ENCODE measurements around the gene MAP2K1.

Gene MAP2K1

DNA sequence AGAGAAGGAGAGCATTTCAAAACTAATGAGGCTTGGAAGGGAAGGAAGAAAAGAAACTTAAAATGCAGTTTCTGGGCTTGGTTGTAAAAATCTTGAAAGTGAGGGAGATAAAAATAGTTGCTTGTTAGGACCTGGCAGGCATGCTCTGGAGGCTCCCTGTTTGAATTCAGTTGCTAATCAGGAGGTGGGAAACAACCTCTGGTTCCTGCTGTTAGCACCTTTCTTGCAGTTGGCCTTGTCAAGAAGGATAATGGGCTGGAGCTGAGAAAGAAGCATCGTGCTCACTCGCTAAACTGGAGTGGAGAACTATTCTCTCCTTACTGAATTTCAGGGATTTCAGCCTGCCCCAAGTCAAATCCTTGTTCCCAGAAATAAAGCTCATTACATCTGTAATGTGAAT lies 87.4 kb downstream of the MAP2K1 start:
- Histone ChIP-seq H3K9me3 (ENCODE audit: control insufficient read depth, insufficient read depth, low read length) (no peaks in the 10 kb centered on the region), H3K27ac (ENCODE audit: low read length) (peak overlapping the region; percentile 78), H3K4me3 (ENCODE audit: low read length) (no peak overlapping the region), H3K4me1 (ENCODE audit: control insufficient read depth, insufficient read depth, low read length) (peaks cover 14% of the 10 kb centered on the region), H3K27me3 (ENCODE audit: control insufficient read depth, insufficient read depth, low read length) (no peaks in the 10 kb centered on the region), H3K36me3 (ENCODE audit: control insufficient read depth, insufficient read depth, low read length) (no peaks in the 10 kb centered on the region)
- WGBS (ENCODE audit: insufficient coverage, insufficient read length), result no CpG with 5 or more reads among the region's 2 CpGs
- DNase-seq (ENCODE audit: low read depth, low spot score), result peak; percentile 47

DNA sequence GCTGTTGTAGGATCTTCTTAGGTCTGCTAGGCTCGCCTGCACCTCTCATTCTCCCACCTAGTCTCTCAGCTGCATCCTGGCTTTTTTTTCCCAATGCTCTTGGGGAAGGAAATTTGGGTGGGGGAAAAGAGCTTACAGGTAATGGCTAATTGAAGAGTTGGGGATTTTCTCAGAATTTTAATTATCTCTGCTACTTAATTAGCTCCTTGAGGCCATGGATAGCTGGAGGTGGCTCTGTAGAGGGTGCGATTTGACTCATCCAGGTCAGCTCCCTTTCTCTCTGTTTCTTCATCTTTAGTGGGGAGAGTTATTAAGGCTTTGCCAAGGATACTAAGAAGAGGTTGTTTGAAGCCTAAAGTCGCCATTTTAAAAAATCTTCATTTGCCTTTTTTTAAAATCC lies 88.3 kb downstream of the MAP2K1 start:
- H3K27me3 ChIP-seq (ENCODE audit: control insufficient read depth, insufficient read depth, low read length), result no peaks in the 10 kb centered on the region
- no peak overlapping the region for H3K27ac ChIP-seq (ENCODE audit: low read length)
- no CpG with 5 or more reads among the region's 3 CpGs for WGBS (ENCODE audit: insufficient coverage, insufficient read length)
- H3K36me3 ChIP-seq (ENCODE audit: control insufficient read depth, insufficient read depth, low read length), result no peaks in the 10 kb centered on the region
- H3K4me1 ChIP-seq (ENCODE audit: control insufficient read depth, insufficient read depth, low read length), result peaks cover 14% of the 10 kb centered on the region
- no peak for DNase-seq (ENCODE audit: low read depth, low spot score)
- H3K4me3 ChIP-seq (ENCODE audit: low read length), result no peak overlapping the region
- H3K9me3 ChIP-seq (ENCODE audit: control insufficient read depth, insufficient read depth, low read length), result no peaks in the 10 kb centered on the region

DNA sequence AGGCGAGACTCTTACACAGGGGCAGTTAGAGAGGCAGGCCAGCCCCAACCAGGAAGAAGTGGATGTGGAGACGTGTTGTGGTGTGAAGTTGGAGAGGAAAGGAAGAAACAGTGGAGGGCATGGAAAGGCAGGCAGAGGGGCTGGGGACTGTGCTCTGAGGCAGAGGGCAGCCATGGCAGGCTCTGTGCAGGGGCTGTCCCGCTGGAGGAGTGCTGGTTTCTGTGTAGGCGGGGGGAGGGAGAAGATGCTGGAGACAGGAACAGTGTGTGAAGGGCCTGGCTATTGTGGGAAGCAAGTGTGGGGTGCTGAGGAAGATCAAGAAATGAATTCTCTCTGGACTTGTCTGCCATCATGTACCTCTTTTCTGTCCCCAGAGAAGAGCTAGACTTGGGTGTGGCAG lies 89.8 kb downstream of the MAP2K1 start:
- H3K4me1 ChIP-seq (ENCODE audit: control insufficient read depth, insufficient read depth, low read length), result peaks cover 7% of the 10 kb centered on the region
- H3K36me3 ChIP-seq (ENCODE audit: control insufficient read depth, insufficient read depth, low read length), result peaks cover 2% of the 10 kb centered on the region
- no peak overlapping the region for H3K4me3 ChIP-seq (ENCODE audit: low read length)
- H3K27me3 ChIP-seq (ENCODE audit: control insufficient read depth, insufficient read depth, low read length), result no peaks in the 10 kb centered on the region
- no peaks in the 10 kb centered on the region for H3K9me3 ChIP-seq (ENCODE audit: control insufficient read depth, insufficient read depth, low read length)
- no peak for DNase-seq (ENCODE audit: low read depth, low spot score)
- WGBS (ENCODE audit: insufficient coverage, insufficient read length), result no CpG with 5 or more reads among the region's 4 CpGs
- H3K27ac ChIP-seq (ENCODE audit: low read length), result no peak overlapping the region

DNA sequence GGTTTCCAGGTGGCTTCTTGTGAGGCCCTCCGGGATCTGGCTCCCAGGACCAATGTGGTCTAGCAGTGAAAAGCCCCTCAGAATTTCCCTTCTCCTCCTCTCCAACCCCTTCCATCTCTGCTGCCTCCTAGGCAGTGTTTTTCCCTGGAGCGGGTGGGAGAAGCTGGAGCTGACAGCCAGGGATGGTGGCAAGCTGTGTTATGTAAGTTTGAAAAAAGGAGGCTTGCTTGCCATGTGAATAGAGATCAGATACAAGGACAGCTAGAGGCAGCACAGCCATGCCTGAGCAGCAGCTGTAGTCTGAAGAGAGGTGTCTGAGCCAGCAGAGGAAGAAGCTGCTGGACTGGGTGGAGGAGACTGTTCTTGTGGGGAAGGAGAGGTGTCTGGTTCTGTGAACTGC lies 90.3 kb downstream of the MAP2K1 start:
- Histone ChIP-seq H3K27ac (ENCODE audit: low read length) (no peak overlapping the region), H3K9me3 (ENCODE audit: control insufficient read depth, insufficient read depth, low read length) (no peaks in the 10 kb centered on the region), H3K27me3 (ENCODE audit: control insufficient read depth, insufficient read depth, low read length) (no peaks in the 10 kb centered on the region), H3K36me3 (ENCODE audit: control insufficient read depth, insufficient read depth, low read length) (peaks cover 6% of the 10 kb centered on the region), H3K4me1 (ENCODE audit: control insufficient read depth, insufficient read depth, low read length) (peaks cover 7% of the 10 kb centered on the region), H3K4me3 (ENCODE audit: low read length) (no peak overlapping the region)
- WGBS (ENCODE audit: insufficient coverage, insufficient read length), result no CpG with 5 or more reads among the region's 2 CpGs
- no peak for DNase-seq (ENCODE audit: low read depth, low spot score)

DNA sequence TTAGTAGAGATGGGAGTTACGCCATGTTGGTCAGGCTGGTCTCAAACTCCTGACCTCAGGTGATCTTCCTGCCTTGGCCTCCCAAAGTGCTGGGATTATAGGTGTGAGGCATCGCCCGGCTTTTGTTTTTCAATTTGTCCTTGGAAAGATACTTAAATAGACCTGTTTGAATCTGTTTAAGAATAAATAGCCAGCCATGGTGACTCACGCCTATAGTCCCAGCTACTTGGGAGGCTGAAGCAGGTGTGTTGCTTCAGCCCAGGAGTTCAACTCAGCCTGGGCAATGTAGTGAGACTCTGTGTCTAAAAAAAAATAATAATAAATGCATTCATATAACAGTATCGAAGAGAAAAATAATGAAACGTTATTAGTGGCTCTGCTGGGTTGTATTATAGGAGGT lies 93.6 kb downstream of the MAP2K1 start:
- Histone ChIP-seq H3K27ac (ENCODE audit: low read length) (no peak overlapping the region), H3K4me1 (ENCODE audit: control insufficient read depth, insufficient read depth, low read length) (peaks cover 4% of the 10 kb centered on the region), H3K9me3 (ENCODE audit: control insufficient read depth, insufficient read depth, low read length) (no peaks in the 10 kb centered on the region), H3K36me3 (ENCODE audit: control insufficient read depth, insufficient read depth, low read length) (peaks cover 10% of the 10 kb centered on the region), H3K27me3 (ENCODE audit: control insufficient read depth, insufficient read depth, low read length) (no peaks in the 10 kb centered on the region), H3K4me3 (ENCODE audit: low read length) (no peak overlapping the region)
- DNase-seq (ENCODE audit: low read depth, low spot score), result no peak
- WGBS (ENCODE audit: insufficient coverage, insufficient read length), result 100% methylated on average over 2 of the region's 6 CpGs

DNA sequence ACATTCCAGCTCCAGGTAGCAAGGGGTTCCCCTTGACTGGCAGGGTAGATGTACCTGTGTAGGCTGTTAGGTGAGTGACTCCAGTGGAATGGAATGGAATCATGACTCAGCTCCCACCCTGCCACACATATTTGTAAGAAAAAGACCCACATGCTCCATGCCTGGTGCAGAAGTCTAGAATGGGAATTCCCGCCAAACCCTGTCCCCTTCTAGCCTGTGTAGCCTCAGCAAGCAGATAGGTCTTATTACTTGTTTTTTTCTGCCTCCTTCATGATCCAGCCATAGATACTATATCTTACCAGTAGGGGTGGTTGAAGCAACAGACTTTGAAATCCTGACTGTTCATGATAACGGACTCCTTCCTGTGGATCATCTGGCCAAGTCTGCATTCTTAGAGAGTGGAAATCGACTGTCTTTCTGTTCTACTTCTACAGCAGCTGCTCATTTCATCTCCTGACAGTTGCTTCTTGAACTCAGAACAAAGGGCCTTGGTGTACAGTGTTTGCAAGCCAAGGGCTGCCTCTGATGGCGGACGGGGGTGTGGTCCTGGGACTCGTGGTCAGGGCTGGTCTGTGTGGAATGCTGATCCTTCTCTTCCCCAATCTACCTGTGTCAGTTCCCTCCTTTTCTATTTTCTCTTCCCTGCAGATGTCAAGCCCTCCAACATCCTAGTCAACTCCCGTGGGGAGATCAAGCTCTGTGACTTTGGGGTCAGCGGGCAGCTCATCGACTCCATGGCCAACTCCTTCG lies 94.6 kb downstream of the MAP2K1 start:
- Histone ChIP-seq H3K27ac (ENCODE audit: low read length) (no peak overlapping the region), H3K36me3 (ENCODE audit: control insufficient read depth, insufficient read depth, low read length) (peaks cover 10% of the 10 kb centered on the region), H3K9me3 (ENCODE audit: control insufficient read depth, insufficient read depth, low read length) (no peaks in the 10 kb centered on the region), H3K4me1 (ENCODE audit: control insufficient read depth, insufficient read depth, low read length) (peaks cover 3% of the 10 kb centered on the region), H3K27me3 (ENCODE audit: control insufficient read depth, insufficient read depth, low read length) (no peaks in the 10 kb centered on the region), H3K4me3 (ENCODE audit: low read length) (no peak overlapping the region)
- WGBS (ENCODE audit: insufficient coverage, insufficient read length), result no CpG with 5 or more reads among the region's 10 CpGs
- no peak for DNase-seq (ENCODE audit: low read depth, low spot score)

DNA sequence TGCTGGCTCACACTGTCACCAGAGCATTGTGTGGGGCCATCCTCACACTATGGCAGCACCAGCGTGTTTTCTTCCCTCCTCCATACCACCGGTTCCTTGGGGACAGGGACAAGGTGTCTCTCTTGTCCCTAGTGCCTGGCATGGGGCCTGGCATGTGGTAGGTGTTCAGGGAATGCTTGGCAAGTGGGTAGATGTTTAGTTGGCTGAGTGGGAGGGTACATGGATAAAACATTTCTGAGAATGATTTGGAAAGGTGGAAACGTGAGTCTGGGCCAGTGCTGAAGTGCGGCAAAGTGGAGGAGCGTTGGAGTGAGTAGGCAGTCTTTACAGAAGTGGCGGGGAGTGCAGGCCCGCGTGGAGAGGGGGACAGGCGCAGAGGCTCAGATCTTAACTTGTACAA lies 95.8 kb downstream of the MAP2K1 start:
- Histone ChIP-seq H3K4me3 (ENCODE audit: low read length) (no peak overlapping the region), H3K27me3 (ENCODE audit: control insufficient read depth, insufficient read depth, low read length) (no peaks in the 10 kb centered on the region), H3K9me3 (ENCODE audit: control insufficient read depth, insufficient read depth, low read length) (no peaks in the 10 kb centered on the region), H3K4me1 (ENCODE audit: control insufficient read depth, insufficient read depth, low read length) (no peaks in the 10 kb centered on the region; the same call in 1 of the 2 replicates), H3K27ac (ENCODE audit: low read length) (no peak overlapping the region), H3K36me3 (ENCODE audit: control insufficient read depth, insufficient read depth, low read length) (peaks cover 10% of the 10 kb centered on the region)
- DNase-seq (ENCODE audit: low read depth, low spot score), result no peak
- no CpG with 5 or more reads among the region's 9 CpGs for WGBS (ENCODE audit: insufficient coverage, insufficient read length)

DNA sequence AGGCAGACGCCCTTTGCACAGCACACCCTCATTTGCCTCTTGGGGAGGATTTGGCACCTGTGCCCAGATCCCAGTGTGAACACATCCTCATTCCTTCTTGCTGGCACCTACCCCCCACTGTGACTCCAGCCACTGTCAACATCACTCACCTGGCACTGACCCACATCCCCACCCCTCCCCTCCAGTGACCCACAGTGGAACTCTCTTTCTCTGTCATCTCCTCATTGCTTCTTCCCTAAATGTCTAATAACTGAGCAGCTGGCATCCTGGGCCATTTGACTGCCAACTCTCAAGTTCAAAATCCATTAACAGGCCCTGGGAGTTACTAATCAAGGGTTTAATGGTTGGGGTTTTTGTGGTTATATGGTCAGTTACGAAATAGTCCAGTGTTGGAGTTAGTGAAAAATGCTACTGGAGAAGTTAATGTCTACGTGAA lies 96.4 kb downstream of the MAP2K1 start:
- Histone ChIP-seq H3K27ac (ENCODE audit: low read length) (no peak overlapping the region), H3K4me3 (ENCODE audit: low read length) (no peak overlapping the region)

DNA sequence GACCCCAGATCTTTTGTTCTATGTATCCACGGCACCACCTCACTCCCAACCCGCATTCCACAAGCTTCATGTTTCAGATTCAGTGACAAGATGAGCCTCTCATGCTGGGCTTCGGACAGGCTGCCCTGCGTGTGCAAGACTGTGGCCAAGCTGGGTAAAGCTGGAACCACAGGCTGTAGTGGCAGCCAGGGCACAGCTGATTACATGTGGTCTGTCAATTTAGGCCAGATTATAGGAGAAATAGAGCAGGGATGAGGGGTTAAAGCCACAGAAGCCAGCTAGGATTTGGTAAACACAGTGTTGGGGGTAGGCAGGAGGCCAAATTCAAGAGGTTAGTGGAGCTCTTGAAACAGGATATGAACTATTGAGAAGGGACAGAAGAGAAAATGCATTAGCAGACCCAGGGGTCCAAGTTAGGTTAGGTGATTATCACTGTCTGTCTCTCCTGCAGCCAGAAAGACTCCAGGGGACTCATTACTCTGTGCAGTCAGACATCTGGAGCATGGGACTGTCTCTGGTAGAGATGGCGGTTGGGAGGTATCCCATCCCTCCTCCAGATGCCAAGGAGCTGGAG lies 97.9 kb downstream of the MAP2K1 start:
- Histone ChIP-seq H3K27ac (ENCODE audit: low read length) (no peak overlapping the region), H3K4me3 (ENCODE audit: low read length) (no peak overlapping the region), H3K27me3 (ENCODE audit: control insufficient read depth, insufficient read depth, low read length) (no peaks in the 10 kb centered on the region), H3K4me1 (ENCODE audit: control insufficient read depth, insufficient read depth, low read length) (no peaks in the 10 kb centered on the region), H3K36me3 (ENCODE audit: control insufficient read depth, insufficient read depth, low read length) (peaks cover 21% of the 10 kb centered on the region), H3K9me3 (ENCODE audit: control insufficient read depth, insufficient read depth, low read length) (no peaks in the 10 kb centered on the region)
- no CpG with 5 or more reads among the region's 5 CpGs for WGBS (ENCODE audit: insufficient coverage, insufficient read length)
- no peak for DNase-seq (ENCODE audit: low read depth, low spot score)

More for the DNA sequence above, 96.4 kb downstream of the MAP2K1 start:
- Histone ChIP-seq H3K27me3 (ENCODE audit: control insufficient read depth, insufficient read depth, low read length) (no peaks in the 10 kb centered on the region), H3K4me1 (ENCODE audit: control insufficient read depth, insufficient read depth, low read length) (no peaks in the 10 kb centered on the region; the same call in 1 of the 2 replicates), H3K36me3 (ENCODE audit: control insufficient read depth, insufficient read depth, low read length) (peaks cover 16% of the 10 kb centered on the region), H3K9me3 (ENCODE audit: control insufficient read depth, insufficient read depth, low read length) (no peaks in the 10 kb centered on the region)
- no peak for DNase-seq (ENCODE audit: low read depth, low spot score)
- 100% methylated on average over 1 of the region's 3 CpGs for WGBS (ENCODE audit: insufficient coverage, insufficient read length)

DNA sequence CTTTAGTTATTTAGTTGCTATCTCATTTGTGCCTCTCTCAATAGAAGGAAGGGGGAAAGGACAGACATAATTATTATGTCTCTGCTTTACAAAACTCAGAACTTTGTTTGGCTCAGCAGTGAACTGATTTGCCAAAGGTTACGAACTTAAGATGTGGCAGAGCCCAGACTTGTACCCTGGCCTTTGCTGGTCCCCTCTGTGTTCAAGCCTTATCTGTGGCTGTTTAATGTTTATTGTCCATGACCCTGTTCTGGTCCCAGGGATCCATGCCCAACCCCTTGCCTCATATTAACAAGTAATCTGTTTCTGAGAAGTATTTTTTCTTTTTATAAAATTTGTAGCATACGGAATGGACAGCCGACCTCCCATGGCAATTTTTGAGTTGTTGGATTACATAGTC lies 100.2 kb downstream of the MAP2K1 start:
- H3K9me3 ChIP-seq (ENCODE audit: control insufficient read depth, insufficient read depth, low read length), result no peaks in the 10 kb centered on the region

DNA sequence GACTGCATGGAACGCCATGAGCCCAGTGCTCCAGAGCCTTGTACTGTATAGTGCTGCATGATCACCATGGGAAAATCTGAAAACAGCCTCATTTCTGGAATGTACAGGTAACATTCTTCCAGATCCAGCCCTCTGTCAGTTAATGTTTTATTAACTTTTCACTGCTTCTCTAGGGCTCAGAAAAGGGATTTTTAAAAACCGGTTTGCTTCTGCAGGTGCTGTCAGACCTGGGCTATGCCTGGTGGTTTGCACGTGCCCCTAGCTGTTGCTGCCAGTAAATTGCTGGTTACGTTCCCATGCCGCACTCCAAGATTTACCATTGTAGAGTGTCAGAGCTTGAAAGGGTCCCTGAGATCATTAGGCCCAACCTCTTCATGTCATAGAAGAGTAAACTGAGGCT lies 101.8 kb downstream of the MAP2K1 start:
- H3K4me3 ChIP-seq (ENCODE audit: low read length), result no peak overlapping the region
- DNase-seq (ENCODE audit: low read depth, low spot score), result no peak
- no peaks in the 10 kb centered on the region for H3K27me3 ChIP-seq (ENCODE audit: control insufficient read depth, insufficient read depth, low read length)
- no peak overlapping the region for H3K27ac ChIP-seq (ENCODE audit: low read length)
- H3K4me1 ChIP-seq (ENCODE audit: control insufficient read depth, insufficient read depth, low read length), result no peaks in the 10 kb centered on the region
- H3K36me3 ChIP-seq (ENCODE audit: control insufficient read depth, insufficient read depth, low read length), result peaks cover 25% of the 10 kb centered on the region; the same call in 1 of the 2 replicates
- no peaks in the 10 kb centered on the region for H3K9me3 ChIP-seq (ENCODE audit: control insufficient read depth, insufficient read depth, low read length)
- WGBS (ENCODE audit: insufficient coverage, insufficient read length), result no CpG with 5 or more reads among the region's 5 CpGs

More for the DNA sequence above, 100.2 kb downstream of the MAP2K1 start:
- no peak overlapping the region for H3K27ac ChIP-seq (ENCODE audit: low read length)
- H3K4me3 ChIP-seq (ENCODE audit: low read length), result no peak overlapping the region
- DNase-seq (ENCODE audit: low read depth, low spot score), result no peak
- H3K4me1 ChIP-seq (ENCODE audit: control insufficient read depth, insufficient read depth, low read length), result no peaks in the 10 kb centered on the region
- no CpG with 5 or more reads among the region's 3 CpGs for WGBS (ENCODE audit: insufficient coverage, insufficient read length)
- H3K27me3 ChIP-seq (ENCODE audit: control insufficient read depth, insufficient read depth, low read length), result no peaks in the 10 kb centered on the region
- peaks cover 28% of the 10 kb centered on the region for H3K36me3 ChIP-seq (ENCODE audit: control insufficient read depth, insufficient read depth, low read length)

Measured in iPS DF 6.9 (cell line).